Keratinocyte (primary cell): ENCODE measurements around the gene PYGO1. TPM values are rescaled to one million over a fixed set of nuclear protein-coding genes. Genes with fewer than 3 reads are reported as not detected.

Experiments
- DNase-seq: peaks from one replicate; pipeline ENCODE4 v3.0.0-alpha.2; 2011; ENCODE audit warnings: low read depth, missing footprints, low spot score
- FAIRE-seq: peaks from 2 replicates; lab custom pipeline; 2011; peaks lifted over from hg19 to GRCh38; lab: Jason Lieb, UNC
- H2AFZ ChIP-seq: 2 replicates; pipeline ENCODE4 v1.6.0; 2012; ENCODE audit warnings: low read length, control low read depth, inconsistent platforms; ENCODE audit not compliant: control insufficient read depth
- H3K27ac ChIP-seq: 2 replicates; pipeline ENCODE4 v1.5.1; 2011; ENCODE audit warnings: low read length; ENCODE audit not compliant: control insufficient read depth, insufficient read depth
- H3K27me3 ChIP-seq: 3 replicates; pipeline ENCODE4 v1.6.0; 2011; ENCODE audit warnings: low read length; ENCODE audit not compliant: control insufficient read depth, insufficient read depth; ENCODE audit errors: extremely low read depth
- H3K36me3 ChIP-seq, 2 experiments: 2 replicates in 1 of 2; 3 replicates in 1 of 2; pipeline ENCODE4 v1.5.1; 2011; ENCODE audit warnings: low read length in 2 of 2, mild to moderate bottlenecking in 1 of 2; ENCODE audit not compliant: control insufficient read depth in 2 of 2, insufficient read depth in 2 of 2; ENCODE audit errors: extremely low read depth in 1 of 2
- H3K4me1 ChIP-seq: 3 replicates; pipeline ENCODE4 v1.5.1; 2011; ENCODE audit warnings: low read length; ENCODE audit not compliant: control insufficient read depth, insufficient read depth; ENCODE audit errors: extremely low read depth
- H3K4me2 ChIP-seq: 3 replicates; pipeline ENCODE4 v1.6.0; 2011; ENCODE audit warnings: low read depth, low read length; ENCODE audit not compliant: control insufficient read depth, insufficient read depth; ENCODE audit errors: extremely low read depth
- H3K4me3 ChIP-seq, 3 experiments: fragments of 200-600 bp in 1 of 3; sonication (generic) in 1 of 3; 2 replicates in 2 of 3; 3 replicates in 1 of 3; pipeline ENCODE4 v1.5.1; 2011 to 2016; ENCODE audit warnings: low read length in 3 of 3, mild to moderate bottlenecking in 3 of 3, control low read depth in 2 of 3, inconsistent platforms in 1 of 3, low read depth in 1 of 3, mixed read lengths in 1 of 3, mixed run types in 1 of 3, moderate library complexity in 1 of 3; ENCODE audit not compliant: control insufficient read depth in 2 of 3, insufficient read depth in 2 of 3; ENCODE audit errors: extremely low read depth in 1 of 3
- H3K79me2 ChIP-seq: 2 replicates; pipeline ENCODE4 v1.6.0; 2012; ENCODE audit warnings: low read length; ENCODE audit not compliant: control insufficient read depth, insufficient read depth
- H3K9ac ChIP-seq: 3 replicates; pipeline ENCODE4 v1.6.0; 2011; ENCODE audit warnings: low read length; ENCODE audit not compliant: control insufficient read depth, insufficient read depth; ENCODE audit errors: extremely low read depth
- H3K9me1 ChIP-seq: 3 replicates; pipeline ENCODE4 v1.6.0; 2011; ENCODE audit warnings: low read length; ENCODE audit not compliant: control insufficient read depth, insufficient read depth; ENCODE audit errors: extremely low read depth
- H3K9me3 ChIP-seq: 2 replicates; pipeline ENCODE4 v1.5.1; 2012; ENCODE audit warnings: low read depth, low read length; ENCODE audit not compliant: control insufficient read depth
- H4K20me1 ChIP-seq: 3 replicates; pipeline ENCODE4 v1.6.0; 2011; ENCODE audit warnings: low read length; ENCODE audit not compliant: control insufficient read depth, insufficient read depth; ENCODE audit errors: extremely low read depth
- CTCF ChIP-seq, 3 experiments: IDR thresholded peaks in 1 of 3; conservative IDR thresholded peaks in 1 of 3; optimal IDR thresholded peaks in 1 of 3; 2 replicates in 2 of 3; 3 replicates in 1 of 3; pipeline versions ENCODE3 to v1.5.1; 2011; ENCODE audit warnings: low read length in 3 of 3, mild to moderate bottlenecking in 3 of 3, moderate library complexity in 2 of 3, control low read depth in 1 of 3, inconsistent platforms in 1 of 3; ENCODE audit not compliant: insufficient read depth in 2 of 3; ENCODE audit errors: extremely low read depth in 1 of 3
- EZH2 ChIP-seq: IDR thresholded peaks from one replicate; pipeline ENCODE4 v1.6.1; 2012; ENCODE audit warnings: inconsistent platforms, mild to moderate bottlenecking, low read length, moderate library complexity
- dilution Hi-C: fragments of 300-500 bp; cut with MboI; formaldehyde crosslinking; loops from one replicate; pipeline ENCODE4 v1.7.0; 2020; ENCODE audit warnings: low sequenced_read_pairs; ENCODE audit not compliant: extremely low pct_ligation_motif_present
- polyA plus RNA-seq, 5 experiments: library from polyadenylated mRNA; depleted of rRNA in 3 of 5; stranded (reverse) in 3 of 5; stranded (forward) in 1 of 5; unstranded in 1 of 5; fragments of >200 nt; gene quantifications; 1 replicate in 1 of 5; 2 replicates in 3 of 5; 3 replicates in 1 of 5; pipeline versions ENCODE4 v1.2.1 to v1.2.3, GENCODE V29; 2011 to 2012; ENCODE audit warnings: missing spikeins in 2 of 5, low read depth in 1 of 5, low replicate concordance in 1 of 5

Gene PYGO1
- polyA plus RNA-seq, 1 donor (not counting 4 experiments of a cell fraction or from before 2014, with no cell fraction given): 2.2 TPM

- H3K4me3 ChIP-seq: no peak overlapping the region
- no peak overlapping the region for H3K9ac ChIP-seq
- TF ChIP-seq CTCF (optimal IDR thresholded peaks at IDR 0.05 in 1 of 3, IDR thresholded peaks at IDR 0.05 in 1 of 3, conservative IDR thresholded peaks at IDR 0.05 in 1 of 3; ENCODE audit: extremely low read depth in 1 of 3, insufficient read depth in 2 of 3, low read length in 3 of 3) (no peak), EZH2 (no peak)
- no peak overlapping the region for H2AFZ ChIP-seq
- H3K36me3 ChIP-seq: no peaks in the 10 kb centered on the region
- no peaks in the 10 kb centered on the region for H3K9me3 ChIP-seq
- H3K79me2 ChIP-seq: no peaks in the 10 kb centered on the region
- H3K27me3 ChIP-seq: no peaks in the 10 kb centered on the region
- H3K27ac ChIP-seq: no peak overlapping the region
- dilution Hi-C loops: no loop called here
- H4K20me1 ChIP-seq: no peaks in the 10 kb centered on the region
- FAIRE-seq (no peak), DNase-seq (no peak)
- no peak overlapping the region for H3K4me2 ChIP-seq
- no peaks in the 10 kb centered on the region for H3K4me1 ChIP-seq
- no peaks in the 10 kb centered on the region for H3K9me1 ChIP-seq
These were observed 72.7 kb downstream of the PYGO1 start for GRCh38 chr15:55515491-55515890.

GRCh38 chr15:55514414-55514850 is 73.7 kb downstream of the PYGO1 start:
- no peaks in the 10 kb centered on the region for H3K9me3 ChIP-seq
- no peak for DNase-seq

More at GRCh38 chr15:55514414-55514850, 73.7 kb downstream of the PYGO1 start:
- H3K4me2 ChIP-seq: no peak overlapping the region
- no peak overlapping the region for H3K27ac ChIP-seq
- no peaks in the 10 kb centered on the region for H3K9me1 ChIP-seq
- no peak overlapping the region for H3K4me3 ChIP-seq
- H3K36me3 ChIP-seq: no peaks in the 10 kb centered on the region
- no peaks in the 10 kb centered on the region for H3K79me2 ChIP-seq
- no peak overlapping the region for H3K9ac ChIP-seq
- H3K4me1 ChIP-seq: no peaks in the 10 kb centered on the region
- H3K27me3 ChIP-seq: no peaks in the 10 kb centered on the region
- dilution Hi-C loops: no loop called here
- H2AFZ ChIP-seq: no peak overlapping the region
- FAIRE-seq: no peak
- TF ChIP-seq CTCF (optimal IDR thresholded peaks at IDR 0.05 in 1 of 3, IDR thresholded peaks at IDR 0.05 in 1 of 3, conservative IDR thresholded peaks at IDR 0.05 in 1 of 3; ENCODE audit: extremely low read depth in 1 of 3, insufficient read depth in 2 of 3, low read length in 3 of 3): no peak
- TF ChIP-seq EZH2: no peak
- H4K20me1 ChIP-seq: no peaks in the 10 kb centered on the region
